Hepatocyte (in vitro differentiated cells): ENCODE data around the gene TP53RK. TPM values are rescaled to one million over a fixed set of nuclear protein-coding genes. Genes with fewer than 3 reads are reported as not detected.

ENCODE experiments used
- DNase-seq: peaks from one replicate; pipeline ENCODE4 v3.0.0-alpha.2; 2016; ENCODE audit warnings: low spot score
- H2AFZ ChIP-seq: fragments of 200-600 bp; sonication (generic); 2 replicates; pipeline ENCODE4 v1.6.0; 2016; ENCODE audit warnings: antibody characterized with exemption, mild to moderate bottlenecking
- H3K27ac ChIP-seq: fragments of 200-600 bp; sonication (generic); 2 replicates; pipeline ENCODE4 v1.5.1; 2016; ENCODE audit warnings: mild to moderate bottlenecking
- H3K27me3 ChIP-seq: fragments of 200-600 bp; sonication (generic); 2 replicates; pipeline ENCODE4 v1.6.1; 2016
- H3K36me3 ChIP-seq: fragments of 200-600 bp; sonication (generic); replicated peaks from 2 replicates; pipeline ENCODE4 v1.5.1; 2016; ENCODE audit warnings: low read depth; ENCODE audit not compliant: insufficient read depth
- H3K4me1 ChIP-seq: fragments of 200-600 bp; sonication (generic); 2 replicates; pipeline ENCODE4 v1.5.1; 2016; ENCODE audit warnings: mild to moderate bottlenecking, moderate library complexity; ENCODE audit not compliant: insufficient read depth
- H3K4me2 ChIP-seq: fragments of 200-600 bp; sonication (generic); 2 replicates; pipeline ENCODE4 v1.6.0; 2016
- H3K4me3 ChIP-seq: fragments of 200-600 bp; sonication (generic); 2 replicates; pipeline ENCODE4 v1.5.1; 2016; ENCODE audit warnings: mild to moderate bottlenecking
- H3K79me2 ChIP-seq: fragments of 200-600 bp; sonication (generic); 2 replicates; pipeline ENCODE4 v1.6.0; 2017; ENCODE audit warnings: mild to moderate bottlenecking
- H3K9me2 ChIP-seq: fragments of 200-600 bp; sonication (generic); replicated peaks from 2 replicates; pipeline ENCODE4 v1.6.0; 2017; ENCODE audit warnings: mild to moderate bottlenecking; ENCODE audit not compliant: insufficient read depth
- H3K9me3 ChIP-seq: fragments of 200-600 bp; sonication (generic); 2 replicates; pipeline ENCODE4 v1.5.1; 2016; ENCODE audit warnings: low read depth, mild to moderate bottlenecking
- H4K20me1 ChIP-seq: fragments of 200-600 bp; sonication (generic); 2 replicates; pipeline ENCODE4 v1.6.0; 2016; ENCODE audit warnings: mild to moderate bottlenecking; ENCODE audit not compliant: insufficient read depth, poor library complexity, severe bottlenecking
- EZH2 ChIP-seq: fragments of 200-600 bp; sonication (generic); IDR thresholded peaks from 2 replicates; pipeline ENCODE4 v1.6.1; 2016; ENCODE audit warnings: antibody characterized with exemption, mild to moderate bottlenecking, borderline replicate concordance
- EZH2phosphoT487 ChIP-seq: fragments of 200-600 bp; sonication (generic); IDR thresholded peaks from one replicate; pipeline ENCODE4 v1.6.1; 2018; ENCODE audit warnings: antibody characterized with exemption, mild to moderate bottlenecking, low read depth, moderate library complexity; ENCODE audit not compliant: unreplicated experiment, severe bottlenecking
- WGBS: methylation state at CpG from one replicate; pipeline ENCODE4 v1.1.6; 2016; ENCODE audit warnings: low lambda C conversion rate; ENCODE audit errors: missing lambda C conversion rate; 5-methylcytosine and 5-hydroxymethylcytosine counted together
- polyA plus RNA-seq: library from polyadenylated mRNA; unstranded; fragments of >200 nt; fragmentation: Nextera tagmentation; extraction: Ambion mirVana; gene quantifications from 2 replicates; pipeline ENCODE4 v1.2.1, GENCODE V29; 2016
- total RNA-seq: library from RNA; depleted of rRNA; stranded (reverse); fragments of >200 nt; gene quantifications from 2 replicates; pipeline ENCODE4 v1.2.3, GENCODE V29; 2014
- TF ChIP-seq, protein P1 (sequence below): fragments of 200-600 bp; sonication (generic); IDR thresholded peaks from 2 replicates; pipeline ENCODE4 v1.5.1; 2016; ENCODE audit warnings: antibody characterized with exemption, mild to moderate bottlenecking; ENCODE audit not compliant: poor library complexity

TP53RK gene
- total and polyA plus RNA-seq, 2 experiments from 2014 or later, result 19.6 to 19.8 TPM

- Histone ChIP-seq H3K9me2 (no peaks in the 10 kb centered on the region), H3K27ac (no peak overlapping the region), H3K79me2 (no peaks in the 10 kb centered on the region), H3K4me1 (peaks cover 3% of the 10 kb centered on the region), H3K4me2 (no peak overlapping the region), H3K27me3 (peaks cover 21% of the 10 kb centered on the region), H2AFZ (no peak overlapping the region), H3K4me3 (no peak overlapping the region), H3K36me3 (no peaks in the 10 kb centered on the region), H4K20me1 (no peaks in the 10 kb centered on the region), H3K9me3 (no peaks in the 10 kb centered on the region)
- WGBS, result 73% methylated on average over 3 of the region's 3 CpGs
- no peak for DNase-seq
- TF ChIP-seq, protein P1, sequence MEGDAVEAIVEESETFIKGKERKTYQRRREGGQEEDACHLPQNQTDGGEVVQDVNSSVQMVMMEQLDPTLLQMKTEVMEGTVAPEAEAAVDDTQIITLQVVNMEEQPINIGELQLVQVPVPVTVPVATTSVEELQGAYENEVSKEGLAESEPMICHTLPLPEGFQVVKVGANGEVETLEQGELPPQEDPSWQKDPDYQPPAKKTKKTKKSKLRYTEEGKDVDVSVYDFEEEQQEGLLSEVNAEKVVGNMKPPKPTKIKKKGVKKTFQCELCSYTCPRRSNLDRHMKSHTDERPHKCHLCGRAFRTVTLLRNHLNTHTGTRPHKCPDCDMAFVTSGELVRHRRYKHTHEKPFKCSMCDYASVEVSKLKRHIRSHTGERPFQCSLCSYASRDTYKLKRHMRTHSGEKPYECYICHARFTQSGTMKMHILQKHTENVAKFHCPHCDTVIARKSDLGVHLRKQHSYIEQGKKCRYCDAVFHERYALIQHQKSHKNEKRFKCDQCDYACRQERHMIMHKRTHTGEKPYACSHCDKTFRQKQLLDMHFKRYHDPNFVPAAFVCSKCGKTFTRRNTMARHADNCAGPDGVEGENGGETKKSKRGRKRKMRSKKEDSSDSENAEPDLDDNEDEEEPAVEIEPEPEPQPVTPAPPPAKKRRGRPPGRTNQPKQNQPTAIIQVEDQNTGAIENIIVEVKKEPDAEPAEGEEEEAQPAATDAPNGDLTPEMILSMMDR, result no peak
Observed at GRCh38 chr20:46649650-46649949, 39.6 kb downstream of the TP53RK start.

DNA sequence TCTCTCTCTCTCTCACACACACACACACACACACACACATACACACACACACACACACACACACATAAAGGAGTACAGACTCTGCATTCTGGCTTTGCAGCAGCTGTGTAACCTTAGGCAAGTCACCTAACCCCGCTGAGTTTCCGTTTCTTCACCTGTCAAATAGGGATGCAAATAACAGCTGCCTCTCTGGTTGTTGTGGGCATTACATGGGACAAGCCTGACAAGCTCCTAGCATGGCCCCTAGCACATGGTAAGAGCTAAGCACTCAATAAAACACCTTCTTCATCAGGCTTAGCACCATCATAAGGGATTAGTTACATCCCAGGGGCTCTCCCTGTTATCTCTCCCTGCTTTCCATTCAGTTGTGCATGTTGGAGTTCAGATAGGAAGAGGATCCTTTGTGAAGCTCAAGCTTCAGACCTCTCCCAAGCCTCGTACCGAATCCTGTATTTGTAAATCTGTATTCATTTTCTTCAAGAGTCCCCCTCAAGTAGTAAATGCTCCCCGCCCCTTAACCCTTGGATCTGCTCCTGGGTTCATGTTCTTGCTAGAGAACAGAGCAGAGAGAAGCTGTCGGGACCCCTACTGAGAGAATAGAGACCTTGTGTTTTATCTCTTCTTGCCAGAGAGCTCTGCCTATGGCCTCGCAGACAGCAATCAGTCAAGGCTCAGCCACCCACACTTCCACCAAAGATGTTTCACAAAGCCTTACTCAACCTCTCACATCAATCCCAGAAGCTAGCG, 40.2 kb downstream of the TP53RK start:
- Histone ChIP-seq H2AFZ (no peak overlapping the region), H3K4me3 (no peak overlapping the region), H3K9me2 (no peaks in the 10 kb centered on the region), H3K4me2 (no peak overlapping the region), H4K20me1 (no peaks in the 10 kb centered on the region), H3K79me2 (no peaks in the 10 kb centered on the region), H3K27ac (no peak overlapping the region), H3K36me3 (no peaks in the 10 kb centered on the region), H3K27me3 (peaks cover 21% of the 10 kb centered on the region), H3K4me1 (peaks cover 3% of the 10 kb centered on the region), H3K9me3 (no peaks in the 10 kb centered on the region)
- TF ChIP-seq, protein P1, result no peak
- TF ChIP-seq EZH2phosphoT487 (no peak), EZH2 (no peak)
- WGBS, result 46% methylated on average over 8 of the region's 8 CpGs
- DNase-seq, result no peak

GRCh38 chr20:46647469-46647868, 41.8 kb downstream of the TP53RK start:
- no peak for DNase-seq
- peaks cover 3% of the 10 kb centered on the region for H3K4me1 ChIP-seq
- H3K9me3 ChIP-seq, result no peaks in the 10 kb centered on the region
- no peak for TF ChIP-seq EZH2
- TF ChIP-seq, protein P1, result no peak
- TF ChIP-seq EZH2phosphoT487, result no peak
- H3K4me3 ChIP-seq, result no peak overlapping the region
- no peak overlapping the region for H2AFZ ChIP-seq
- H3K79me2 ChIP-seq, result no peaks in the 10 kb centered on the region
- H3K9me2 ChIP-seq, result no peaks in the 10 kb centered on the region
- WGBS, result 65% methylated on average over 4 of the region's 4 CpGs
- no peaks in the 10 kb centered on the region for H4K20me1 ChIP-seq
- no peak overlapping the region for H3K4me2 ChIP-seq
- H3K36me3 ChIP-seq, result no peaks in the 10 kb centered on the region
- no peak overlapping the region for H3K27ac ChIP-seq
- H3K27me3 ChIP-seq, result peaks cover 21% of the 10 kb centered on the region
